ENCODE results near the gene UBE2K.
"Not testable (repeated sequence)": the region's sequence is repeated elsewhere in the genome, so short reads cannot be mapped to it uniquely, and the experiment has no call there.

Gene UBE2K, protein sequence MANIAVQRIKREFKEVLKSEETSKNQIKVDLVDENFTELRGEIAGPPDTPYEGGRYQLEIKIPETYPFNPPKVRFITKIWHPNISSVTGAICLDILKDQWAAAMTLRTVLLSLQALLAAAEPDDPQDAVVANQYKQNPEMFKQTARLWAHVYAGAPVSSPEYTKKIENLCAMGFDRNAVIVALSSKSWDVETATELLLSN

DNA sequence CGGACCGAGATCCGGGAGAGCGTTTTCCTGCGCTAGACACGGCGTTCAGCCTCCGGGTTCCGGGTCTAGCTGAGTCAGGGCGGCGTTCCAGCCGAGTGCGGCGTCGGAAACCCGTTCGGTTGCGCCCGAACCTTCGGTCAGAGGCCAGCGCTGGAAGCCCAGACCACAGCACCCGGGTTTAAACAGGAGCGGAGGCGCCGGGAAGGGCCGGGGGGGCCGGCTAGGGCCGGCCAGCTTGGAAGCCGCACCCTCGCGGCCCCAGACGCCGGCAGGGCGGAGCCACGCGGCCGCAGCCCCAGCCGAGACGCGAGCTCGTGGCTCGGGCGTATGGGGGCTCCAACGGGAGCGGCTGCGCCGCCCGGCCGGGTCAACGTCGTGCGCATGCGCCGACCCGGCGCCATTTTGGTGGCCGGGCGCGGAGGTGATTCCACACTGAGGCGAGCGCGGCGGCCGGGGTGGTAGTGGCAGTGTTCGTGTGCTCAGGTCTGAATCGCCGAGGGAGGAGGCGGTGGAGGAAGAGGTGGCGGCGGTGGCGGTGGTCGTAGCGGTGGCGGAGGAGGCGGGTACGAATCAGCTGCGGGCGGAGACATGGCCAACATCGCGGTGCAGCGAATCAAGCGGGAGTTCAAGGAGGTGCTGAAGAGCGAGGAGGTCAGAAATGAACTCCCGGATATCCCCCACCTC is at the start of gene UBE2K:
Gene UBE2K (plus strand): TSS at position 397 of the 684 bp plus-strand sequence. CDS start 192 bp downstream, at position 589.
- DNase-seq, result peak; percentile 90

DNA sequence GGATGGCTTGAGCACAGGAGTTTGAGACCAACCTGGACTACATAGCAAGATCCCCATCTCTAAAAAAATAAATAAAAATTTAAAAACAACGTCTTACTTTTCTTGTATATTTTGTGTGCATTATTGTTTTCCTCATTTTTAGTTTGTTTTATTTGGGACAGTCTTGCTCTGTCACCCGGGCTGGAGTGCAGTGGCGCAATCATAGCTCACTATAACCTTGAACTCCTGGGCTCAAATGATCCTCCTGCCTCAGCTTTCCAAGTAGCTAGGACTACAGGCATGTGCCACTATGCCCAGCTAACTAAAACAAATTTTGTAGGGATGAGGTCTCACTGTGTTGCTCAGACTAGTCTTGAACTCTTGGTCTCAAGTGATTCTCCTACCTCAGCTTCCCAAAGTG is 49.7 kb upstream of the UBE2K start:
- no peak for DNase-seq

DNA sequence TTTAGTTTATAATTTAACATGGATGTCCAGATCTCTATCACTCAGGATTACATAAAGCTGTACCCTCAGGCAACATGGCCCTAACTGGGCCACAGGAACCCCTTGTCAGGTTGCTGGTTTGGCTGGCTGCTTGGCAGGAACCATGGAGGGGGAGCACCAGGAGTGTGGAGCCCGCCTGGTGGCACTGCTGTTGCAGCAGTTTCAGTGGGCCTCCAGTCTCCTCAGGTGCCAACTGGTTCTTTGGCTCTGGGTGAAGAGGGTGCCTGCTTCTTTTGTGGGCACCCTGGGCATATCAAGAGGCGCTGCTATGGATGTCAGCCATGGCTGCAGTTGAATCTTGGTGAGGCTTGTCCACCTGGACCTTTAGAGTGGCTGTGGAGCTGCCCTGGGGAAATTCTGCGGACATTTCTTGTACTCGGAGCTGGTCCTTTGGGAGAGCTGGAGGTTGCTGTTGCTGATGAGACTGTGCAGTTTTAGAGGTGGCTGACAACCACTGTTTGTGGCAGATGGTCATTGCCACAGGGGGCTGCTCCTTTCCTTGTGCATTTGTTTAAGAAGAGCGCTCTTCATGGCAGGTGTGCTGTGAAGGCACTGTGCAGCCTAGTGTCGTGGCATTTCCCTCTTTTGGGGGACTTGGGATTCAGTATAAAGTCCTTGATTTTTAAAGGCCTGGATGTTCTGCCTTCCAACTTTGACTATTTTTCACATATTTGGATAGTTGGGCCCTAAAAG is 48.9 kb upstream of the UBE2K start:
- no peak for DNase-seq

- no peak for DNase-seq
Measured at GRCh38 chr4:39649639-39650265, 48.2 kb upstream of the UBE2K start.

GRCh38 chr4:39651586-39651985 is 46.4 kb upstream of the UBE2K start:
- DNase-seq, result not testable (repeated sequence)

- DNase-seq, result no peak
Measured at GRCh38 chr4:39655211-39655610, 42.7 kb upstream of the UBE2K start.

GRCh38 chr4:39655876-39656275 is 42.1 kb upstream of the UBE2K start:
- DNase-seq, result no peak

GRCh38 chr4:39656638-39657037 is 41.3 kb upstream of the UBE2K start:
- not testable (repeated sequence) for DNase-seq

GRCh38 chr4:39657465-39657864 is 40.5 kb upstream of the UBE2K start:
- DNase-seq, result no peak

DNA sequence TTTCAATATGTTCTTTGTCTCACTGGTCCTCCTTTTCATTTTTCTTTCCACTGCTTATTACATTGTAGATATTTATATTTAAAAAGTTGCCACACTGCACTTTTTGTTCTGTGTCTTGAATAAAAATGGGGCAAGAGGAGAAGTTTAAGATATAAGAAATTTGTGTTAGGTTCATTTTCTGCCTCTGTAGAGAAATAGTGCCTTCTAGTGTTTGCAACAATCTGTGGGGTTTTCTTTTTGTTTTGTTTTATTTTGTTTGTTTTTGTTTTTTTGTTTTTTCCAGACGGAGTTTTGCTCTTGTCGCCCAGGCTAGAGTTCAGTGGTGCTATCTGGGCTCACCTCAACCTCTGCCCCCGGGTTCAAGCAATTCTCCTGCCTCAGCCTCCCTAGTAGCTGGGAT is 39.2 kb upstream of the UBE2K start:
- DNase-seq, result no peak

- DNase-seq, result no peak
Measured at GRCh38 chr4:39660045-39660444, 37.9 kb upstream of the UBE2K start.

DNA sequence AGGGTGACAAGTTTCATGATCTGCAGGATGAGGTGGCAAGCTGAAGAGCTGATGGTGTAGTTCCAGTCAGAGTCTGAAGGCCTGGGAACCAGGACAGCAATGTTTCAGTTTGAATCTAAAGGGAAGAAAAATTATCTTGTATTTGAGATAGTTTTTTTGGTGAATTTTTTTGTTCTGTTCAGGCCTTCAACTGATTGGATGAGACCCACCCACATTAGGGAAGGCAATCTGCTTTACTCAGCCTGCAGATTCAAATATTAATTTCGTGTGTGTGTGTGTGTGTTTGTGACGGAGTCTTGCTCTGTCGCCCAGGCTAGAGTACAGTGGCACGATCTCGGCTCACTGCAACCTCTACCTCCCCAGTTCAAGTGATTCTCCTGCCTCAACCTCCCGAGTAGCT is 37.2 kb upstream of the UBE2K start:
- DNase-seq, result no peak

GRCh38 chr4:39662683-39663082 is 35.3 kb upstream of the UBE2K start:
- DNase-seq, result no peak

DNA sequence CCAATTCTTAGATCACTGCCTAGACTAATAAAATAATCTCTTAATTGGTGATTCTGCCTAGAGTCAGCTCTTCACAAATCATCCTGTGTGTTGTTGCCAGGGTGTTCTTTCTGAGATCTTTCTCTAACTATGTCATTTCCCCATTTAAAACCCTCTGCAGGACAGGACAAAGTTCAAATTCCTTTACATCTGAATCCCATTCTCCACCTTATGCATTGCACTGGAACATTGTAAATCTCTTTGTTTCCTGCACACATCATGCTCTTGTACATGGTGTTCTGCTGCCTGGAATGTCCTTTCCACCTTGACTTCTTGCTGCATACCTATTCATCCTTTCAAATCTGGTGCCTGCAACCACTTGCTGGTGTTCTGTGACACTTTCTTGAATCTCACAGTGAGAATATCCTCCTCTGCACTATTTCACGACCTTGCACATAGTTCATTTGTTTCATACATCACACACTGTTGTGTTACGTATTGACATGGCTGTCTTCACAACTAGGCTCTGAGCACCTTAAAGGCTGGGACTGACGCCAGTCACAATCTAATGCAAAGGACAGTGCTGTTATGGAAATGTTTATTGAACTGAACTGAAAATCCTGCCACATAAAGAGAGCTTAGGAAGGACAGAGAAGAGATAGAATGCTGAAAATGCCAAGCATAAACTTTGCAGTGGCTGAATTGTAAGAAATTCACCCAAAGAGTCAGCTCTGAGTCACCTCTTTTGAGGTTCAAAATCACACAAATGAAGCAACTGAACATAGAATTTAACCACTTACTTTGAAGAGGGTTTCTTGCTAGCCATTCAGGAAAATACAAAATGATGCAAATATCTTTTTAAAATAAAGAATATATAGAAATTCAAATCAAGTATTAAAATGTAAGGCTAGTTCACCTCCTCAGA is 32.9 kb upstream of the UBE2K start:
- no peak for DNase-seq

DNA sequence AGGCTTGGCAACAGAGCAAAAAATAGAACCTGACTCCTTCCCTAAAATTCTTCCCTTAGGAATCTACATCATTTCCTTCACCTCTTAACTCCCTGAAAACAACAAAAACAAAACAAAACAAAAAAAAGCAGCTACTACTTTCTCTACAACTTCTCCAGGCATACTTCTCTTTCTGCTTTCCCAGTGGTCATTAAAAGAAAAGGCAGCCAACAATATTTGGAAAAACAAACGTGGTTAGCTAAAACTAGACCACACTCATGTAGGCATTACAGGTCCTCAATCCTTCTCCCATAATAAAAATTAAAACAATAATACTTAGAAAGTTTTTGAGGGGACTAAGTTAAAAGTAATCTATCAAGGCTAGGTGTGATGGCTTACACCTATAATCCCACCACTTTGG is 30.2 kb upstream of the UBE2K start:
- no peak for DNase-seq

DNA sequence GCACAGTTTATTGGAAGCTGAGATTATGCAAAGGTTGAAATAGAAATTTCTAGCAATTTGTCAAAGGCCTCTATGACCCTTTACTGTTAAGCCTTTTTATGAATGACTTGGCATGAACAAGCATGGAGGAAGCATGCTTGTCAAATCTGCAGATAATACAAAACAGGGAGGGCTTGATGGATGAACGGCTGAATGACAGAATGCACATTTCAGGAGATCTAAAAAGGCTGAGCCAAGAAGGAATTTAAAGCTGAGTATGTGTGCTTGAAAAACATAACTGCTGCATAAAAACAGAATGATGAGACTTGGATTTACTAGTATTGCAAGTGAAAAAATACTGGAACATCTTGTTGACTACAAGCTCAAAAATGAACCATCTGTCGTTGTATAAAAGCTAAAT is 29.0 kb upstream of the UBE2K start:
- no peak for DNase-seq

GRCh38 chr4:39670296-39670695 is 27.6 kb upstream of the UBE2K start:
- not testable (repeated sequence) for DNase-seq

DNA sequence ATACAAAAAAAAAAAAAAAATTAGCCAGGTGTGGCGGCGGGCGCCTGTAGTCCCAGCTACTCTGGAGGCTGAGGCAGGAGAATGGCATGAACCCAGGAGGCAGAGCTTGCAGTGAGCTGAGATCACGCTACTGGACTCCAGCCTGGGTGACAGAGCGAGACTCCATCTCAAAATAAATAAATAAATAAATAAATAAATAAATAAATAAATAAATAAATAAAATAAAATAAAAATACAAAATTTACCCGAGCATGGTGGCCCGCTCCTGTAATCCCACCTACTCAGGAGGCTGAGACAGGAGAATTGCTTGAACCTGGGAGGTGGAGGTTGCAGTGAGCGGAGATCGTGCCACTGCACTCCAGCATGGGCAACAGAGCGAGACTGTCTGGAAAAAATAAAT is 22.3 kb upstream of the UBE2K start:
- DNase-seq, result not testable (repeated sequence)

DNA sequence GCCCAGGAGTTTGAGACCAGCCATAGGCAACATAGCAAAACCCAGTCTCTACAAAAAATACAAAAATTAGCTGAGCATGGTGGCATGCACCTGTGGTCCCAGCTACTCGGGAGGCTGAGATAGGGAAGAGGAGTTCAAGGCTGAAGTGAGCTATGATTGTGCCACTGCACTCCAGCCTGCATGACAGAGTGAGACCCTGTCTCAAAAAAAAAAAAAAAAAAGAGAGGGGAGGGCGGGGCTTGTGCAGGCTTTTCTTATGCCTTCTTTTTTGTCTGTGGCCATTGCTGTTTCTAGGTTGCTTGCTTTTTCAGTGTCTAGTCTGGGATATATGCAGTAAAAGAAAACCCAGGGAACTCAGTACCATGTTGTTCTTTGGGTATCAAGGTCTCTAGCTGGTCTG is 16.9 kb upstream of the UBE2K start:
- DNase-seq, result not testable (repeated sequence)

DNA sequence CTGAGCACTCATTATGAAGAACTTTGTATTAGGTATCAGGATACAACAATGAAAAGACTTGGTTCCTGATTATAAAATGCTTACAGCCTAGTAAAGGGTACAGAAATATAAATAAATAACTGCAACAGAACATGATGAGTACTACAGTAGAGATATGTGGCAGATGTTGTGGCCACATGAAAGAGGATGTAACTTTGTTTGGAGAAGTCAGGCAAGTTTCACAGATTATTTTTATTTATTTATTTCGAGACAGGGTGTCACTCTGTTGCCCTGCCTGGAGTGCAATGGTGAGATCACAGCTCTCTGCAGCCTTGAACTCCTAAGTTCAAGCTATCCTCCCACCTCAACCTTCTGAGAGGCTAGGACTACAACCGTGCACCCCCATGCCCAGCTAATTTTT is 15.8 kb upstream of the UBE2K start:
- DNase-seq, result no peak

GRCh38 chr4:39685990-39686389 is 11.9 kb upstream of the UBE2K start:
- no peak for DNase-seq

- no peak for DNase-seq
Measured at GRCh38 chr4:39687014-39687413, 10.9 kb upstream of the UBE2K start.

- no peak for DNase-seq
Measured at GRCh38 chr4:39689970-39690369, 8.0 kb upstream of the UBE2K start.

All from activated naive CD4-positive, alpha-beta T cell treated with Interleukin-2 at 50 U/mL for 16 hours (primary cell).